HCT116 (cell line): ENCODE measurements around the gene ACAN. TPM values are rescaled to one million over a fixed set of nuclear protein-coding genes. Genes with fewer than 3 reads are reported as not detected.

Experiments used
- ATAC-seq: fragments of 200-7000 bp; cut with Tn5 transposase; 2 replicates; pipeline ENCODE4 v1.9.1; 2020; ENCODE audit warnings: mild to moderate bottlenecking, moderate library complexity
- BruUV-seq: library from RNA; stranded (reverse); fragments of 400-500 nt; replicated peaks from 2 replicates; lab custom pipeline; 2021; lab: Mats Ljungman, UMichigan
- CTCF ChIA-PET: fragments of 300-600 bp; sonication (Branson Sonifier 250); formaldehyde crosslinking; loops from one replicate; lab custom pipeline; 2021; ENCODE audit warnings: antibody characterized with exemption; lab: Charles Lee
- POLR2A ChIA-PET: fragments of 300-600, 350-600 bp; sonication (Branson Sonifier 250); formaldehyde crosslinking; loops from one replicate; lab custom pipeline; 2021; ENCODE audit warnings: antibody characterized with exemption; lab: Charles Lee
- RAD21 ChIA-PET, 2 experiments: fragments of 300-600 bp; sonication (Branson Sonifier 250); formaldehyde crosslinking; loops; one replicate each; lab custom pipeline; 2023; ENCODE audit warnings: low total read pairs in 2 of 2; ENCODE audit not compliant: uncharacterized antibody in 2 of 2, unreplicated experiment in 2 of 2, low non-redundant PET in 1 of 2; lab: Charles Lee
- DNase-seq: peaks from one replicate; pipeline ENCODE4 v3.0.0-alpha.2; 2010; ENCODE audit warnings: low read depth, low spot score
- H2AFZ ChIP-seq: fragments of 200-600 bp; shearing (Covaris generic), sonication (generic); 2 replicates; pipeline ENCODE4 v1.6.1; 2017; ENCODE audit warnings: low read depth, mixed run types, mixed read lengths, antibody characterized with exemption, low read length; ENCODE audit not compliant: poor library complexity, severe bottlenecking
- H3K27ac ChIP-seq: 2 replicates; pipeline ENCODE4 v1.5.1; 2012; ENCODE audit warnings: low read depth, low read length
- H3K27me3 ChIP-seq: fragments of 200-600 bp; sonication (generic); 2 replicates; pipeline ENCODE4 v1.6.1; 2016; ENCODE audit warnings: mixed run types, low read length, mixed read lengths; ENCODE audit not compliant: insufficient read depth
- H3K36me3 ChIP-seq, 2 experiments: fragments of 200-500 bp in 1 of 2; fragments of 200-600 bp in 1 of 2; sonication (Bioruptor generic) in 1 of 2; sonication (generic) in 1 of 2; 2 replicates each; pipeline versions ENCODE4 v1.5.1 to v1.6.1; 2014 to 2016; ENCODE audit warnings: low read length in 2 of 2, inconsistent platforms in 1 of 2, mixed read lengths in 1 of 2, mixed run types in 1 of 2; ENCODE audit not compliant: insufficient read depth in 2 of 2, control insufficient read depth in 1 of 2
- H3K4me1 ChIP-seq, 2 experiments: fragments of 200-600 bp in 1 of 2; sonication (generic) in 1 of 2; 2 replicates each; pipeline versions ENCODE4 v1.5.1 to v1.6.1; 2012 to 2017; ENCODE audit warnings: low read length in 2 of 2, inconsistent platforms in 1 of 2, mild to moderate bottlenecking in 1 of 2, mixed read lengths in 1 of 2, mixed run types in 1 of 2, moderate library complexity in 1 of 2; ENCODE audit not compliant: insufficient read depth in 2 of 2, control insufficient read depth in 1 of 2
- H3K4me2 ChIP-seq: fragments of 200-600 bp; sonication (generic); 2 replicates; pipeline ENCODE4 v1.6.1; 2017; ENCODE audit warnings: mixed run types, low read length, mixed read lengths
- H3K4me3 ChIP-seq, 2 experiments: fragments of 200-600 bp in 1 of 2; sonication (generic) in 1 of 2; replicated peaks in 1 of 2; 2 replicates each; pipeline ENCODE4 v1.5.1; 2011 to 2016; ENCODE audit warnings: low read length in 2 of 2, control low read depth in 1 of 2, low read depth in 1 of 2, mild to moderate bottlenecking in 1 of 2, mixed read lengths in 1 of 2, mixed run types in 1 of 2
- H3K79me2 ChIP-seq: fragments of 200-600 bp; sonication (generic); 2 replicates; pipeline ENCODE4 v1.6.1; 2017; ENCODE audit warnings: mild to moderate bottlenecking, mixed run types, low read length, moderate library complexity, mixed read lengths; ENCODE audit not compliant: insufficient read depth
- H3K9ac ChIP-seq: fragments of 200-600 bp; sonication (generic); 2 replicates; pipeline ENCODE4 v1.6.1; 2016; ENCODE audit warnings: low read length, mixed read lengths
- H3K9me2 ChIP-seq: fragments of 200-600 bp; sonication (generic), shearing (Covaris generic); 2 replicates; pipeline ENCODE4 v1.6.1; 2017; ENCODE audit warnings: mixed run types, mild to moderate bottlenecking, moderate library complexity; ENCODE audit not compliant: insufficient read depth
- H3K9me3 ChIP-seq, 2 experiments: fragments of 200-500 bp in 1 of 2; fragments of 200-600 bp in 1 of 2; sonication (Bioruptor generic) in 1 of 2; sonication (generic) in 1 of 2; 2 replicates each; pipeline ENCODE4 v1.6.1; 2014 to 2017; ENCODE audit warnings: low read length in 2 of 2, mixed read lengths in 2 of 2, inconsistent platforms in 1 of 2, low read depth in 1 of 2, mild to moderate bottlenecking in 1 of 2, mixed run types in 1 of 2, moderate library complexity in 1 of 2; ENCODE audit not compliant: control insufficient read depth in 1 of 2, insufficient read depth in 1 of 2
- H4K20me1 ChIP-seq: fragments of 200-600 bp; sonication (generic), shearing (Covaris generic); 2 replicates; pipeline ENCODE4 v1.6.1; 2017; ENCODE audit warnings: mixed run types, mild to moderate bottlenecking, moderate library complexity; ENCODE audit not compliant: insufficient read depth
- EZH2phosphoT487 ChIP-seq: fragments of 200-600 bp; IDR thresholded peaks from 2 replicates; pipeline ENCODE4 v1.6.1; 2018; ENCODE audit warnings: antibody characterized with exemption, borderline replicate concordance
- POLR2A ChIP-seq: IDR thresholded peaks from 2 replicates; pipeline ENCODE4 v1.7.0; 2011; ENCODE audit warnings: borderline replicate concordance; ENCODE audit not compliant: insufficient read depth, insufficient read length; ENCODE audit errors: extremely low read depth
- POLR2AphosphoS5 ChIP-seq: IDR thresholded peaks from 2 replicates; pipeline ENCODE4 v1.6.1; 2011; ENCODE audit warnings: mild to moderate bottlenecking, low read depth, low read length, moderate library complexity
- RAD21 ChIP-seq: IDR thresholded peaks from 2 replicates; pipeline ENCODE4 v1.6.1; 2012; ENCODE audit warnings: low read depth, mild to moderate bottlenecking
- REST ChIP-seq: IDR thresholded peaks from 2 replicates; pipeline ENCODE4 v1.6.1; 2012; ENCODE audit warnings: low read depth
- SIN3A ChIP-seq: IDR thresholded peaks from 2 replicates; pipeline ENCODE4 v1.6.1; 2012; ENCODE audit warnings: low read depth
- SRF ChIP-seq: IDR thresholded peaks from 2 replicates; pipeline ENCODE4 v1.6.1; 2012; ENCODE audit warnings: low read depth
- TCF7L2 ChIP-seq: IDR thresholded peaks from 2 replicates; pipeline ENCODE4 v1.7.0; 2011; ENCODE audit warnings: borderline replicate concordance, inconsistent platforms; ENCODE audit not compliant: insufficient read depth, insufficient read length; ENCODE audit errors: extremely low read depth
- ZFX ChIP-seq: fragments of 450-650 bp; IDR thresholded peaks from 2 replicates; pipeline ENCODE4 v1.6.1; 2017
- ZNF274 ChIP-seq: fragments of 200-500 bp; sonication (Bioruptor generic); IDR thresholded peaks from 2 replicates; pipeline ENCODE4 v1.6.1; 2014; ENCODE audit warnings: mild to moderate bottlenecking, low read depth, low read length, inconsistent platforms
- intact Hi-C: fragments of 100-400 bp; cut with micrococcal nuclease; formaldehyde crosslinking; loops from 2 replicates; pipeline ENCODE4 v1.10.0; 2022
- total RNA-seq: library from RNA; stranded (reverse); gene quantifications from one replicate; pipeline ENCODE4 v1.2.1, GENCODE V29; 2021; ENCODE audit not compliant: unreplicated experiment
- TF ChIP-seq, protein P1 (sequence below), 3 experiments: fragments of 200-600 bp in 1 of 3; sonication (generic) in 1 of 3; IDR thresholded peaks in 2 of 3; conservative IDR thresholded peaks in 1 of 3; 2 replicates each; pipeline ENCODE4 v1.5.1; 2012 to 2017; ENCODE audit warnings: low read depth in 2 of 3, low read length in 2 of 3, antibody characterized with exemption in 1 of 3, borderline replicate concordance in 1 of 3, control low read depth in 1 of 3, mild to moderate bottlenecking in 1 of 3, mixed read lengths in 1 of 3, mixed run types in 1 of 3, moderate library complexity in 1 of 3; ENCODE audit not compliant: insufficient read depth in 1 of 3
- TF ChIP-seq, protein P2 (sequence below): IDR thresholded peaks from 2 replicates; pipeline ENCODE4 v1.6.1; 2012

Gene ACAN
- total RNA-seq, 1 experiment from 2014 or later = not detected

DNA sequence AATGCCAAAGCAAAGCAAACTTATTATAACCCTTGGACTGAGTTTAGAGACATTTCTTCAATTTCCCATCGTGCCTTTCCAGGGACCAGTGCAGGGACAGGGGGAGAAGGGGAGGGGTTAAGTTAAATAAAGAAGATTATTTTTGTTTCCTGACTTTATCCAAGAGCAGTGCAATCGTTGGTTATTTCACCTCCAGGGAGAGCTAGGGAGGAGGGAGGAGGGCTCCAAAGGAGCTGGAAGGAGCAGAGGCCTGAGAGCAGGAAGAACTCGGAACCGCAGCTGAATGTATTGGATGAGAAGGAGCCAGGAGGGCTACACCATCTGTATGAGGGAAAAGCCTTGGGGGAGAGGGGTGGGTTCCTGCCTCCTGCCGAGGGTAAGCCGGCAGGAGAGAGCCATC lies 71.4 kb downstream of the ACAN start:
- H3K9ac ChIP-seq = no peak overlapping the region
- H3K27me3 ChIP-seq = no peaks in the 10 kb centered on the region; the same call in 1 of the 2 replicates
- no peaks in the 10 kb centered on the region for H4K20me1 ChIP-seq
- no peaks in the 10 kb centered on the region for H3K36me3 ChIP-seq
- H3K9me2 ChIP-seq = no peaks in the 10 kb centered on the region
- no peaks in the 10 kb centered on the region for H3K79me2 ChIP-seq
- no peak overlapping the region for H3K27ac ChIP-seq
- ChIA-PET POLR2A (interaction anchor here (0.7 kb wide), 1 partner anchor 327 kb away, joined by 3 read pairs; no protein-coding TSS in a partner anchor), CTCF (no interaction called here), RAD21 (no interaction called here)
- H3K4me3 ChIP-seq = no peak overlapping the region
- ATAC-seq (no peak), DNase-seq (no peak)
- no peaks in the 10 kb centered on the region for H3K9me3 ChIP-seq
- no peak overlapping the region for H3K4me2 ChIP-seq
- H2AFZ ChIP-seq = no peak overlapping the region
- intact Hi-C loops = no loop called here
- TF ChIP-seq TCF7L2 (no peak), POLR2AphosphoS5 (no peak), ZNF274 (no peak), RAD21 (no peak), SIN3A (no peak)
- peaks cover 0 to 3% of the 10 kb centered on the region in 2 experiments; a peak in 1 of 4 replicates for H3K4me1 ChIP-seq
- BruUV-seq = no TSS peak

GRCh38 chr15:88876573-88876972 lies 73.3 kb downstream of the ACAN start:
- H3K79me2 ChIP-seq = no peaks in the 10 kb centered on the region
- H3K9me2 ChIP-seq = no peaks in the 10 kb centered on the region
- BruUV-seq = no TSS peak
- DNase-seq (no peak), ATAC-seq (no peak)
- H3K4me1 ChIP-seq = peaks cover 0 to 3% of the 10 kb centered on the region in 2 experiments; a peak in 1 of 4 replicates
- H3K9me3 ChIP-seq = no peaks in the 10 kb centered on the region
- POLR2A ChIA-PET = no interaction called here
- H3K27ac ChIP-seq = no peak overlapping the region
- H4K20me1 ChIP-seq = no peaks in the 10 kb centered on the region
- no peak overlapping the region for H3K4me2 ChIP-seq
- intact Hi-C loops = no loop called here
- no peaks in the 10 kb centered on the region; the same call in 1 of the 2 replicates for H3K27me3 ChIP-seq
- RAD21 ChIA-PET = no interaction called here
- CTCF ChIA-PET = no interaction called here
- H3K9ac ChIP-seq = no peak overlapping the region
- no peak overlapping the region for H2AFZ ChIP-seq
- H3K4me3 ChIP-seq = no peak overlapping the region
- no peaks in the 10 kb centered on the region for H3K36me3 ChIP-seq
- TF ChIP-seq POLR2A (no peak), SIN3A (no peak), TCF7L2 (no peak), ZFX (no peak), EZH2phosphoT487 (no peak), SRF (no peak), REST (no peak)
- TF ChIP-seq, protein P1, sequence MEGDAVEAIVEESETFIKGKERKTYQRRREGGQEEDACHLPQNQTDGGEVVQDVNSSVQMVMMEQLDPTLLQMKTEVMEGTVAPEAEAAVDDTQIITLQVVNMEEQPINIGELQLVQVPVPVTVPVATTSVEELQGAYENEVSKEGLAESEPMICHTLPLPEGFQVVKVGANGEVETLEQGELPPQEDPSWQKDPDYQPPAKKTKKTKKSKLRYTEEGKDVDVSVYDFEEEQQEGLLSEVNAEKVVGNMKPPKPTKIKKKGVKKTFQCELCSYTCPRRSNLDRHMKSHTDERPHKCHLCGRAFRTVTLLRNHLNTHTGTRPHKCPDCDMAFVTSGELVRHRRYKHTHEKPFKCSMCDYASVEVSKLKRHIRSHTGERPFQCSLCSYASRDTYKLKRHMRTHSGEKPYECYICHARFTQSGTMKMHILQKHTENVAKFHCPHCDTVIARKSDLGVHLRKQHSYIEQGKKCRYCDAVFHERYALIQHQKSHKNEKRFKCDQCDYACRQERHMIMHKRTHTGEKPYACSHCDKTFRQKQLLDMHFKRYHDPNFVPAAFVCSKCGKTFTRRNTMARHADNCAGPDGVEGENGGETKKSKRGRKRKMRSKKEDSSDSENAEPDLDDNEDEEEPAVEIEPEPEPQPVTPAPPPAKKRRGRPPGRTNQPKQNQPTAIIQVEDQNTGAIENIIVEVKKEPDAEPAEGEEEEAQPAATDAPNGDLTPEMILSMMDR (IDR thresholded peaks at IDR 0.05 in 2 of 3, conservative IDR thresholded peaks at IDR 0.05 in 1 of 3; ENCODE audit: borderline replicate concordance in 1 of 3, insufficient read depth in 1 of 3, low read depth in 2 of 3, low read length in 2 of 3) = no peak
- TF ChIP-seq, protein P2, sequence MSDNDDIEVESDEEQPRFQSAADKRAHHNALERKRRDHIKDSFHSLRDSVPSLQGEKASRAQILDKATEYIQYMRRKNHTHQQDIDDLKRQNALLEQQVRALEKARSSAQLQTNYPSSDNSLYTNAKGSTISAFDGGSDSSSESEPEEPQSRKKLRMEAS = no peak
